Dedifferentiated amniotic fluid mesenchymal stem cell (primary cell): ENCODE measurements around the gene PGC.

Experiments
- DNase-seq: peaks from one replicate; pipeline ENCODE4 v3.0.0-alpha.2; 2016; ENCODE audit errors: extremely low spot score

Gene PGC

GRCh38 chr6:41730531-41731436 lies 16.4 kb downstream of the PGC start:
- DNase-seq: no peak

DNA sequence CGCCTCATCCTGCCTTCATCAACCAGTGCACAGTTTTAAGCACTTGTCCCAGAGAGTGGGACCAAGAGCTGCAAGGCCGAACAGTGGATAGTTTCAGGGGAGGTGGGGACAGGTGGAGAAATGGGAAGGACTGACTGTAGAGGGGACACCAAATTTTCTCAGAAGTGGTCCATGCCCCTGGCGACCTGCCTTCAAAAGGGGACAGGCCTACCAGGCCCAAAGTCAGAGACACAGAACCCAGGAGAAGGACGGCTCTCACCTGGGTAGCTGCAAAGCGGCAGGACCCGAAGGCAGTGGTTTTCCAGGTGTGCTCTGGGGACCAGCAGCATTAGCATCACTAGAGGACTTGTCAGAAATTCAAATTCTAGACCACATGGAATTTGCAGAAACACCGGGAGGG lies 17.6 kb downstream of the PGC start:
- no peak for DNase-seq

DNA sequence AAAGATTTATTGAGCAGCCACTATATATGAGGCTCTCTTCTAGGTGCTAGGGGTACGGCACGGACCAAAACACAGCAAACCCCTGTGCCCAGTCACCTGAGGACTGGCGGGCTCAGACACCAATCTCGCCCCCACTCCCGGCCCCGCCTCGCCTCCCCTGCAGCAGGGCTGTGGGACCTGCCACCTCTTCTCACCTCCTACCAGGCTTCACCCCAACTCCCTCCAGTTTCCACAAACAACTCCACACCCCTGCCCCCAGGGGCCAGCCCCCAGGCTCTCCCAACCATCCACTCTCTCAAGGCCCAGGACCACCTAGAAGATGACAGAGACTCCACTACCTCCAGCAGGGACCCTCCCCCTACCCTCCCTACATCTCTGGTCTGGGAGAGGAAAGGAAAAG lies 18.2 kb downstream of the PGC start:
- no peak for DNase-seq

DNA sequence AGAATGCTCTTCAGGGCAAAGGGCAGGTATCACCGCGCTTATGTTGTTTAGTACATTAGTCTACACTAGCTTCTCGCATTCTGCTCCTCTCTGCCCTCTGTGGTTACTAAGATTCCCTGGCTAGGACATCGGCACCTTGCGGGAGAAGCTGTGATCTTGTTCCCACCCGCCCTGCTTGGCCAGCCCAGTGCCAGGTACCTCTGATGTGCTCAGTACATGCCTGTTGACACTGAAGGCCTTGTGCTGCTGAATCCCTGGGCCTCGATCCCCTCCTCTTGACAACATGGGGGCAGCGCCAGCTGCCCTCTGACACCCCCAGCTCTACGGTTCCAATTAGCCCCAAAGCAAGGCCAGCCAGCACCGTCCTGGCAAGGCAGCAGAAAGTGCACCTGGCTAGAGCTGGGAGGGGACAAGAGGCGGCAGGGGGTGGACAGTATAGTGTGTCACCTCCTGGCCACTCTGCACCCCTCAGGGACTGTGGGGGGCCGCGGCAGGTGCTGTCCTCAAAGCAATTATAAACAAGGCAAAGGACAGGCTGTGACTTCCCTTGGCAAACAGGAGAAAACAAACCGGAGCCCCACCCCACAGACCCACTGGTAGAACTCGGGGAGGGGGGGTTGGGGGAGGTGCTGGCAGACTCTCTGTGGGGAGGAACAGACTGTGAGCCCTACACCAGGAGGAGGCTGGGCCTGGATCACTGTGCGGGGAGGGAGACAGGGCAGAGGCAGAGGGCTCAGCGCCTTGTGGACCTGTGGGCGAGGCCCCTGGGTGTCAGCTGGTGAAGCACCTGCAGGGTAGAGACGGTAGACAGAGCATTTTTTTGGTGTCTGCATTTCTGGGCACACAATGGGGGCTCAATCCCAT lies 18.9 kb downstream of the PGC start:
- no peak for DNase-seq

DNA sequence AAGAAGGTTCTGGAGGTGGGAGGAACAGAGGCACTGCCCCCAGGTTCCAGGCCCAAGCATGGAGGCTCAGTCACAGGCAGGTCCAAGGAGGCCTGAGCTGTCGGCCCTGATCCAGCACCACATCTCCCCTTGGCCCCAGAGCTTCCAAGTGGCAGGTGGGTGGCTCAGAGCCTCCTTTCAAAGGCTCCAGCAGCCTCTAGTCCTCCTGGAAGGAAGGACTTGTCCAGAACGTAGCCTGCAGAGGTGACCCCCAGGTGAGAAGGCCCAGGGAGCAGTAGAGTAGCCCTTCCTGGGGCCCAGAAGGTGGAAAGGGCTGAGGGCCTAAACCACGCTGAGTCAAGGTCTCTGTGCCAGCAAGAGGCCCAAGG lies 19.5 kb downstream of the PGC start:
- DNase-seq: no peak

DNA sequence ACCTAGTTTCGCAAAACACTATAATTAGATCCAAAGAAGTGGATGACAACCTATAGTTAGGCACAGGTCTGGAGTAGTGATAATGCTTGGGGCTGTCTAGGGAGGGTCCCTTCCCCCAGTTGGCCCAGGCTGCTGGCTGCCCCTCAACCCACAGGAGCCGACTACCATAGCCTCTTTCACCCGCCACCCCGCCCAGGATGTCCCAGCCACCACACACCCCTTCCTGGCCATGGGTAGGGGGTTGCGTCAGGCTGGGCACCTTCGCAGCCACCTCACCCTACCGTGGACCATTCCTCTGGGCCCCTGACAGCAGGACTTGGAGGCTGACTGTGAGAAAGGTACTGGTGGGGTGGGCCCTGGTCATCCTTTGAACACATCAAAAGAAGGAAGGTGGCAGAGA lies 20.3 kb downstream of the PGC start:
- no peak for DNase-seq

DNA sequence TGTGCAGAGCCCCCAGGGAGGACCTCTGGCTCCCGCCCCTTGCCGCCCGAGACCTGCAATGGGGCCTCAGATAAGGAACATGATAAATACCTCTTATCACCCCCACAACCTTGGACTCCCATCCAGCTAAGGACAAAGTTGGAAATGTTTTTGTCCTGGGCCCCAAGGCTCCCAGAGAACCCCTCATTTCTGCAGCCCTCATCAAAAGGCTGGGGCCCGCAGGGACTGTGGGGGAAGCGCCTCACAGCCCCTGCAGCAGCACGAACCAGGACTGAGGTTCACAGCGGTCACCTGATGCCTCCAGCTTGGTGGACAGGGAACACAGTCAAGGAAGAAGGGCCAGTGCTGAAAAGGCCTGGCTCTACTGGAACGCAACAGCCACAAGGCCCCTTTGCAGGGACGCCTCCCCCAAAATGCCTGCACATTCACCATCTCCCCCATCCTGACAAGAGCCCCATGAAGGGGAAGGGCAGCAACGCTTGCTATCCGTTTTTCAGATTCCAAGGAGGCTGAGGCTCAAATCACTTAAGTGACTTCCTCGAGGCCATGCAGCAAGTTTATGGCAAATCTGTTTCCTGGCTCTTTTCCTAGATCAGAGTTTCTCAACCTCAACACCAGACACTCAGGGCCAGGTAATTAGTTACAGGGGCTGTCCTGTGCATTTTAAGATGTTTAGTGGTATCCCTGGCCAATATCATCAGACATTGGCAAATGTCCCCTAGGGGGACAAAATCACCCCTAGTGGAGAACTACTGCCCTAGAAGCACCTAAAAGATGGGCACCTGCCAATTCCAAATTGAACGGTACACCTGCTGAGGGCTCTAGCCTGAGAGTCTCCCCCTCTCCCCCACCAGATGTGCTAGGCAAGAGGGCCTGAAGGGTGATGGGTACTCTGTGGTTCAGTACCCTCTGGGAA lies 22.4 kb downstream of the PGC start:
- DNase-seq: no peak

GRCh38 chr6:41724228-41724580 lies 23.0 kb downstream of the PGC start:
- no peak for DNase-seq

DNA sequence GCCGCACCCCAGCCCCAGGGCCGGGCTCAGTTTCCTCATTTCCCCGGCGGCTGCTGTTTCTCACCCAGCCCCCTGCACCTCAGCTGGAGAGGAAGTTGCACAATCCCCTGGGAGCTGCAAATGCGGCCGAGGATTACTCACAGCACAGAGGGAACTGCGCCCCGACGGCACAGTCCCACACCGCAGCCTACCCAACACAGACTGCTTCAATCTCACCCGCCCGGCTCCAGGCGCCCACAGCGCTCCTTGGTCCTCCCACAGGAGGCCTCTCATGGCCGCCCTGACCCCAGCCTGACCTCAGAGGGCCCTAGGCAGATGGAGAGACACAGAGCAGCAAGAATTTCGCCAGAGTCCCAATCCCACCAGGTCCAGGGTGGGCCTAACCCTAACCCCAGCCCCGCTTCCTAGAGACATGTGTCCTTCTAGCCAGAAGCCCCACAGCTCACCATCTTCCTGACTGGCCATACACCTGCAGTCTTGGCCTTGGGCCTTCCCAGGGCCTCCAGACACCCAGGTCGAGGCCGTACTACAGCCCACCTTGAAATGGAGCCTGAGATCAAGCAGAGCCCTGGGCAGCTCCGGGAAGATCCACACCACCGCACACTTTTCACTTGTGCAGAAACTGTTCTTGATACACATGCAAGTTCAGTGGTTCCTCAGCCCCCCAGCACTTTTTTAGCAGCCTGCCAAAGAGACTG lies 23.5 kb downstream of the PGC start:
- peak; percentile 80 for DNase-seq

- DNase-seq: no peak
Observed at GRCh38 chr6:41722969-41723529, 24.1 kb downstream of the PGC start.

DNA sequence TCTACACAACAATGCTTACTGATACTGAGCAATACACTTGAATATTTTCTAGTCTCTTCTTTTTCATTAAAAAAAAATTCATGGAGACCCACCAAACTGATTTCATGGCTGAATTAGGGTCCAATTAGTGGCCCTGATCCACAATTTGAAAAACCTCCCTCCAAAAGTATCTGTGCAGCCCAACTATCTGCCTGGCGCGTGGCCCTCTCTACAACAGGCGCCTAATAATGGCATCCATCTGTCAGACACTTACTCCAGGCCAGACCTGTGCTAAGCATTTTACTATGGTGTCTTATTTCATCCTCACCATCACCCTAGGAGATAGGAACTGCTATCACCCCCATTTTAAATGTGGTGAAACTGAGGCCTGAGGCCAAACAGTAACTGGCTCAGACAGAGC lies 25.8 kb downstream of the PGC start:
- DNase-seq: no peak

DNA sequence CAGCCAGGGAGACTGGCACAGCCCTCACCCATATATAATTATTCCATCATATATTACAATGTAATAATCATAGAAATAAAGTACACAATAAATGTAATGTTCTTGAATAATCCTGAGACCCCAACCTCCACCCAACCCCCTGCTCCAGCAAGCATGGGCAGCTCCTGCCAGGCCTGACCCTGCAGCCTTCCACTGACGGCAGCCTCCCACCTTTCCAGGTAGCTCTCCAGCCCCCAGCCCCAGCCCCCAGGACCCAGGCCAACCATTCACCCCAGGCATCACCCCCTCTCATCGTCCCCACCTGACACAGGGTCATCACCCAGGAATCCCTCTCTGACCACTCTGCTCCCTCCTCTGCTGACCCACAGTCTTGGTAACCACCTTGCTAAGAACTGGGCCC lies 26.4 kb downstream of the PGC start:
- no peak for DNase-seq

- no peak for DNase-seq
Observed at GRCh38 chr6:41720262-41720620, 27.0 kb downstream of the PGC start.

DNA sequence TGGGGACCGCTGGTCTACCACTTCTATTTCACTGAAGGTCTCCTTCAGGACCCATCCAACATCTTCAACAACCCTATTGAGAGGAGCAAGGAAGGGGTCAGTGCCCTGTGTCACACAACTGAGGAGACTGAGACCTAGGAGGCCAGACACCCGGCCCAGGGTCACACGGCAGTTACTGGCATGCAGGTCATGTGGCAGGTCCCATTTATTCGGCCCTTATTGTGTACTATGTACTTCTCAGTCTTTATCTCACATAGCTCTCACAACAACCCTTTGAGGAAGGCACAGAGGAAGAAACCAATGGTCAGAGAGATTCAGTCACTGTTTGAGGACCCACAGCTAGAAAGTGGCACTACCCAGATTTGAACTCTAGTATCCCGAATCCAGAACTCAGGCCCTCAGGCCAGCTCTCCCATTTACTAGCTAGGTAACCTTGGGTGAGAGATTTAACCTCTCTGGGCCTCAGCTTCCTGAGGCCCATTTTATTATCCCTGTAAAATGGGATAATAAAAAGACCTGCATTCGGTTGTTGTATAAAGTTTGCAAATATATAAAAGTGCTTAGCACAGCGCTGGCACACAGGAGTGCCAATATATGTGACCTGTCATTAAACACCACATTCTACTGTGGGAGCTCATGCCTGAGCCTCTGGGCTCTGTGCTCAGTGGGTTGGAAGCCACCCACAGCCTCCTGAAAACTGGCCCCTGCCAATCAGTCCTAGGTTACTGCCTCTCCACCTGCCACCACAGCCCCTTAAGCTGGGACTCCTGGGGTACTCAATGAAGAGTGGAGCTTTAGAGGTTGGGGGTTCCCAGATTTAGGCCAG lies 27.5 kb downstream of the PGC start:
- DNase-seq: no peak

DNA sequence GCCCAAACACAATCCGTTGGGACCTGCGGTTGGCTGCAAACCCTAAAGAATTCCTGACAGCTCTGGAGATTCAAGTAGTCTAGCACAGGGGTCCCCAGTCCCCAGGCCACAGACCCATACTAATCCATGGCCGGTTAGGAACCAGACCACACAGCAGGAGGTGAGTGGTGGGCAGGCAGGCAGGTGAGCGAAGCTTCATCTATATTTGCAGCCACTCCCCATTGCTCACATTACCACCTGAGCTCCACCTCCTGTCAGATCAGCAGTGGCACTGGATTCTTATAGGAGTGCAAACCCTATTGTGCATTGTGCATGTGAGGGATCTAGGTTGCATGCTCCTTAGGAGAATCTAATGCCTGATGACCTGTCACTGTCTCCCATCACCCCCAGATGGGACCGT lies 28.4 kb downstream of the PGC start:
- DNase-seq: no peak

DNA sequence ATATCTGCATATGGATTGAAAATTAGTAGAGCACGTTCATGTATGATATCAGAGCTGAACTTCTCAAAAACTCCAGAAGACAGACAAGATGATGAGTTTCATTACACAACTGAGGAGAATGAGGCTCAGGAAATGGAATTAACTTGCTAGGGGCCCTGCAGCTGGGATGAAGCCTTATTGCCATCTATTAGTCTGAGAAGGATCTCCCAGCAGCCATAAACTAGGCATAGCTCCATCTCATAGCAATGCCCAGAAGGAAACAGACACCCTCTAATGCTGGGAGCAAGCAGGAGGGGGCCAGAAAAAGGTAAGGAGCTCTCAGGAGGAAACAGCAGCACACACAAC lies 29.8 kb downstream of the PGC start:
- DNase-seq: no peak

GRCh38 chr6:41716516-41717391 lies 30.4 kb downstream of the PGC start:
- no peak for DNase-seq

- DNase-seq: no peak
Observed at GRCh38 chr6:41715795-41716515, 31.2 kb downstream of the PGC start.
